HG02970 (cell line): ENCODE measurements around the gene C10orf105.

Experiments
- ATAC-seq: cut with Tn5 transposase; IDR thresholded peaks from one replicate; pipeline ENCODE4 v1.9.1; 2021; ENCODE audit warnings: mild to moderate bottlenecking, moderate library complexity, moderate number of reproducible peaks; ENCODE audit not compliant: unreplicated experiment, low FRiP score

Gene C10orf105

DNA sequence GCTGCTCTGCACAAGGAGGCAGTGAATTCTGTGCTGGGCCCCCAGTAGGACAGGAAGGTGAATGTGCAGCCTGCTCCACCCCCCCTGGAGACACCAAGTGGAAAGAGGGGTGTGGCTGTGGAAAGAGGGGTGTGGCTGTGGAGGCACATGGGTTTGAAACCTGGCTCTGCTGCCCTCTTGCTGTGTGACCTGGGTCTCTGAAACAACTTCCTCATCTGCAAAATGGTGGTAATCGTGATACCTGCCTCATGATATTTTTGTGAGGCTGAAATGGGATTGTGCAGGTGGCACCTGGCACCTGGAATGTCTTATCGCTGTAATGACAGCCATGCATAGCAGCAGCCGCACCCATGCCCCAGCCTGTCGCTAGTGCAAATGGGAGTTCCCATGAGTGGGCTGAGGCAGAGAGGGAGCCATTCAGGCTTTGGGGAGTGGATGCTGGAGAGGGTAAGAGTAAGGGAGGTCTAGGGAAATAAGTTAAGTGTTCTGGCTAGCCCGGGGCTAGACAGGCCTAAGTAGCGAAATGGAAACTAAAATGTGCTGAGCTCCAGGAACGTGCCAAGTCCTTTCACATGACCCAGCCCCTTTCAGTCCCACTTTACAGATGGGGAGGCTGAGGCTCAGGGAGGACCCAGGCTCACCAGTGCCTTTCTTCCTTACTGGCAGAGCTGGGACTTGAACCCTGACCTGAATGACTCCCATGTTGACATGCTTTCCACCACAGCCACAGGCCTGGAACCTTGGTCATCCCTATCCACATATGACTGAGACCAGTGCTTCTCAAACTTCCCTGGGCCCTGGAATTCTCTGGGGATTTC is 35.0 kb downstream of the C10orf105 start:
- no peak for ATAC-seq

DNA sequence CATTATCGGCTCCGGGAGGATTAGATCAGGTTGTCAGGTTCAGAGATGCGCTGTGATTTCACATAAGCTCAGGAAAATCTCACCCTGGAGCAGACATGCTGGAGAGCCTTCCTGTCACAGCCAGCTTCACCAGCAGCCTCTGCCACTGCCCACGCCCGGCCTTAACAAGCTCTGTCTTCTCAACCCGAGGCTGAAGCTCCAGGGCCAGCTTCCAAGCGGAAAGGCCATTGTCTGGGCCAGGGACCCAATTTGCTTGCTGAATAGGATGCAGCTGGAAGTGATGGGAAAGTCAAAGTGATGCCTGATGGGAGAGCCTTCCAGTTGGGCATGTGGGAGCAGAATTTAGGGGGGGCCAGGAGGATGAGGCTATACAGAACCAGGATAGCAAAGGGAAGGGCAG is 36.3 kb downstream of the C10orf105 start:
- no peak for ATAC-seq

DNA sequence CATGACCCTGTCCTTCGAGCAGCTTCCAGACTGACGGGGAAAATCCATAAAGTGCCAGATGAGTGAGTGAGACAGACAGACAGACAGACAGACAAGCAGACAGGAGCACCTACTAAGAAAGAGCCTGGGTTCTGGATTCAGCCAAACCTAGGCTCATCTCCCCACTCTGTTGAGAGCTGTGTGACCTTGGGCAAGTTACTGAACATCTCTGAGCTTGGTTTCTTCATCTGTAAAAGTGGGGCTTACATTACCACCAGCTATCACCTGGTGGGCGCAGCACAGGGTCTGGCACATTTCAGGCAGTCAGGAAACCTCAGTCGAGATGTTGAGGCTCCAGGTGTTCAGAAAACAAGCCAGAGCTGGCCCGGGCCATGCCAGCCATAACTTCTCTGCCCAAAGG is 37.6 kb downstream of the C10orf105 start:
- no peak for ATAC-seq

DNA sequence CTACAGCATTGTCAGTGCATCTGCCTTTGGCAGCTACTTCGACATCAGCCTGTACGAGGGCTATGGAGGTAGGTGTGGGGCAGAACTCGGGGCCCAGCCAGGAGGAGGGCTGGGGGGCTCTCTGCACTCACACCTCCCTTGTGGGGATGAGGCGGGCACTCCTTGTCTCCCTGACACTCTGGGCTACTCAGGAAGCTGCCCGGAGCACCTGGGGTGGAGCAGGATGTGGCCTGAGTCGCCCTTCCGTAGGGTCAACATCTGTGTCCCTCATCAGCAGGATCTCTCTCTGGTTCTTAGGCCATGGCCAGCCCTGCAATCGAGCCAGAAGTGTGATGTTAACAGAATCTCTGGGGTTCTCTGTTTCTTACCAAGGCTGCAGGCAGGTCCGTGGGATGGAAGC is 40.2 kb downstream of the C10orf105 start:
- ATAC-seq = no peak

DNA sequence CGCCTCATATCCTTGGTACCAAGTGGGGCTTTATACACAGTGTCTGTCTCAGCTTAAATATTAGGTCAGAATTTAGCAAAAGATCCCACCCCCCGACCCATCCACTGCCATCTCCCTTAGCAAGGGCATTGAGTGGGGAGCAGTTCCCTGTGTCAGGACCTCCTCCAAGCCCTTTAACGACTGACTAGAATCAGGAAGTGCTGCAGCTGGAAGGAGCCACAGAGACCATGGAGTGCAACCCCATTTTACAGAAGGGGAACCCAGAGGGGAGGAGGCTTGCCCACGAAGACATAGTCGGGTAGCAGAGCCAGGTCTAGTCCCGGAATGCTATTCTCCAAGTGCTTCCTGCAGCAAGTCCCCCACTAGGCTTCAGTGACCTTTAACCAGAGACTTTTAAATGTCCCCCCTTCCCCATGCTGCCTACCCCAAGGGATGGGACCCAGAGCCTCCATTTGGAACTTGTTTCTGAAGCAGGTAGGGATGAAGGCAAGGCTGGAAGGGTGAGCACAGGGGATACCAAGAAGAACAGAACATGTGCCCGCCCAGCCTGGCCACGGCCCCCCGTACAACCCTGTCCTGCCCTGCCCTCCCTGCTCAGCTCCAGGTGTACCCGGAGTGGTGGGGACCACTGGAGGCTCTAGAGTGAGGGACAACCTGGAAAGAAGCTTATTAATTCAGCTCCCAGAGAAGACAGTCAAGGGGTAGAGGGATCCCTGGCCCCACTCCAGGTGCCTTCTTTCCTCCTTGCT is 41.3 kb downstream of the C10orf105 start:
- no peak for ATAC-seq

DNA sequence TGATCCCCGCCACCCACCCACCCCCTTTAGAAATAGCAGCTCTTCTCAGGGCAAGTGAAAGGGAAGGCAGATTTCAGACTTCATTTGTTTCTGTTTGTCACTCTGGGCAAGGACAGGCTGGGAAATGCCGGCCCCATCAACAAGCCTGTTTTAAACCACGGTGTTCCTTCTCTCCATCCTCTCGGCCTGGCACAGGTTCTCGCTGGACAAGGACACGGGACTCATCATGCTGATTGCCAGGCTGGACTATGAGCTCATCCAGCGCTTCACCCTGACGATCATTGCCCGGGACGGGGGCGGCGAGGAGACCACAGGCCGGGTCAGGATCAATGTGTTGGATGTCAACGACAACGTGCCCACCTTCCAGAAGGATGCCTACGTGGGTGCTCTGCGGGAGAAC is 42.3 kb downstream of the C10orf105 start:
- no peak for ATAC-seq

DNA sequence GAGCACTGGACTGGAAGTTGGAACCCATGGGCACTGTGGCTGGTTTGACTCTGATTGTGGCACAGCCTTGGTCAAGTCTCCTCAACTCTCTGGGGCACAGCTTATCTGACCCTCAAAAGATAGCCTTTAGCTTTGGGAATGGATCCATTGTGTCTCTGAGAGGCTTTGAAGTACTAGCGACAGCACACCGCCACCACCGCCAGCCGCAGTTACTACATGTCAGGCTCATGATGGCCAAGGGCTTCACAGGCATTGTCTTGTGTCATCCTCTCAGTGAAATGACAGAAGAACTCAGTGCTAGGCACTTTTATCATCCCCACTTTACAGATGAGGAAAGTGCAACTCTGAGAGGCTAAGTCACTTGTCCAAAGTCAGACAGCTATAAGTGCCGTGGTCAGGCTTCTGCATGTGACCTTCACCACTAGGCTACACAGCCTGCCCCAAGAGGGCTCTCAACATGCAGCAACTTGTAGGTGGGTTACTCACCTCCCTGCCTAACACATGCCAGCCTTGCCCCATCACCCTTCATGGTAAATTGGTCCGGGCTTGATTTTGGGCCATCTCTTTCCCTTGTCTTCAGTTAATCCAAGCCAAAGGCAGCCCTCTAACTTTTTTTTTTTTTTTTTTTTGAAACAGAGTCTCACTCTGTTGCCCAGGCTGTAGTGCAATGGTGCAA is 44.1 kb downstream of the C10orf105 start:
- no peak for ATAC-seq

DNA sequence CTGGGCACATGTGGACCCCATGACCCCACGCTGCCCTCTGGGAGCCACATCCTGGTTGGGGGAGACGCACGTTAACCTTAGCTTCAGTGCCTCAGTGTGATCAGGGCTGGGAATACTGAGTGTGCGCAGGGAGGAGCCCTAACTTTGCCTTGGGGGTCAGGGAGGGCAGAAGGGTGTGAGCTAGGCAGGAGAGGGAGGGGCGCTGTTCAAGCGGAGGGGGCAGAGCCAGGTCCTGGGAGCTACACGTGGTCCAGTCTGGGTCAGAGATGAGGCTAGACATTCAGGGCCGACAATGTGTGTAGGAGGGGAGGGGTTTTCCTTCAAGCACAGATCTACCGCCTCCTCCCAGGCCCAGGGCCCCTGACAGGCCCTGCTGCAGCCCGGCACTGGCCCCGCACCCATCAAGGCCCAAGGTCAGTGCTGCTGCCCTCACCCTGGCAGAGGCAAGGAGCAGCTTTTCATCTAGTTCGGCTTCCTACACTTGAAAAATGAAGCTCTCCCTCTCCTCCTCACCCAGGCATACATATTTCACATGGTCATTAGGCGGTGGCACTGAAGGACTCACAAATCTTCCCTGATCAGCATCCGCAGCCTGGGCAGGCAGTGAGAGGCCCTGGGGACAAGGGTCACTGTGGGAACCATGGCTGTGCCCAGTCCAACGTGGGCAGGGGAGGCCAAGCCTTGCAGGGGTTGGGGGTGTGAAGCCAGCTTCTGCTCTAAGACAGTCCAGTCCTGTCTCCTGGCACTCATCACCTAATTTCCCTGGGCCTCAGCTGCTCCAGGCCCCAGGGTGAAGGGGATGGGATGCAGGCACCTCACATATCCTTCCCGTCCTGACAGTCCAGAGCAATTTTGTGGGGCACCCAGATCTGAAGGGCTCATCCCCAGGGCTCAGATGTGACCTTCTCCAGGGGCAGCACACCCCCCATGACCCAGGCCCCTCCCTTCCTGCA is 47.3 kb downstream of the C10orf105 start:
- no peak for ATAC-seq

DNA sequence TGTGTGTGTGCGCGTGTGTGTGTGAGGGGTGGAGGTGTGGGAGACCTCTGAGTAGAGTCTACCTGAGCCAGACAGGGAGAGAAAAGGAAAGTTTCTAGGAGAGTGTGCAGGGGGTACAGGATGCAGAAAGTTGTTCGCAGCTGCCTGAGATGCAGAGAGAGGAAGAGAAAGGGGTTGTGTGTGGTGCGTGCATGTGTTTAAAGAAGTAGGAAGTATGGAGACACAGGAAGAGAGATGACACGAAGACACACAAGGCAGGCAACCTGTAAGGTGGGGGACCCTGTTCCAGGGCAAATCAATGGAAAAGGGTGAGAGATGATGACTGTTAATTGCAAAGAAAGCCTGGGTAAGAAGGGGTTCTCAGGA is 52.2 kb downstream of the C10orf105 start:
- no peak for ATAC-seq

DNA sequence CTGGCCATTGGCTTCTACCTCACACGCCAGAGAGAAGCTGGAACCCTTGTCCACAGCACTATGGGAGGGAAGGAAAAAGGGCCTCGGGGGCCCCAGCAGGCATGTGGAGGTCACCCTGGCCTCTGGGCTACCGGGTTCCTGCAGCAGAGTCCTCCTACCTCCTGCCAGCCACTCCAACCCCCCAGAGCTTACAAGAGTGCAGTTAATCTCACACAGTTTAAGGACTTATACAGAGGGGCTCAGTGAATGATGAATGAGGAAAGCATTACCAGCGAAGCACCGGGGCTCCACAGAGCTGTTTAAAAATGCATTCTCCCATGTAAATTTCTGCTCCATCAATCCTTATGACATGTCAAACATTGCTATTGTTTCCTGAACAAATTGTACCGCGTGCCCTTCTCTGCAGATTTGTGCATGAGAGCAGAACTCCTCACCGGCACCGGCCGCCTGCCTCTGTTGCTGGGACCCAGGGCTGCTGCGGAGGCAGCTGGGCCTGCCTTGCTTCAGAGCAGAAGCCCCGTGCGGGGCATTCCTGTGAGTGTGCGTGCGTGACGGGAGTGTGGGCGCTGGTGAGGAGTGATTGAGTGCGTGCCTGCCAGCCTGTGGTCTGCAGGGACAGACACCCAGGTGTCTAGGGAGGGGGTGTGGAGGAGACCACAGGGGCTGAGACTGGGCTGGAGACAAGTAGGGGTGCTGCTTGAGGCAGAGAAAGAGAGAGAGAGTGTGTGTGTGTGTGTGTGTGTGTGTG is 52.8 kb downstream of the C10orf105 start:
- no peak for ATAC-seq

DNA sequence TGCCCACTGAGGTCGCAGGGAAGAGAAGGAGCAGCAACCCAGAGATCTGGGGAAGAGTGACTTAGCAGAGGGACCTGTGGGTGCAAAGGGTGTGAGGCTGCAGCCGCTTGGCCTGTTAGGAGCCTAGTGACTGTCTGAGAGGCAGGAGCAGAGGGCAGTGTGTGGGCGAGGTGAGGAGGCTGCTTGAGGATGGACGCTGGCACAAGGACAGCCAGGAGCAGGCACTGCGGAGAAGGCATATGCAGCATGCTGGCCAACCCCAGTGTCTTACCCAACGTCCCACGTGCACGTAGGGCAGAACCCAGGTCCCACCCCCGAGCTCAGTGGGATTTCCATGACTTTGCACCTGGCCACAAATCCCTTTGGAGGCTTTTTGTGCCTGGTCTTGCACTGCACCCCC is 54.1 kb downstream of the C10orf105 start:
- ATAC-seq = no peak

DNA sequence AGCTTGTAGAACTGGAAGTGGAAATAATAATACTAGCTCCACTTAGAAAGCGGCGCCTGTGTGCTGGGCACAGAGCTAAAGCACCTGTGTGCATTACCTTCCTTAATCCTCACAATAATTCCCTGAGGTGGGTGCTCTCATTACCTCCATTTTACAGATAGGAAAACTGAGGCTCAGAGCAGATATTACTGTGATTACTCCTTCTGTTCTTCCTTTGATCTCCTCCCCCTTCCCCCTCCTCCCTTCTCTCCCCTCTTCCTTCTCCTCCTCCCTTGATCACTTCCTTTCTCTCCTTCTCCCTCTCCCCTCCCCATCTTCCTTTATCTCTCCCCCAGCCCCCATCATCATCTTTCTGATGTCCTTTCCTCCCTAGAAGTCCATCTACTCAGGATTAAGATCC is 55.0 kb downstream of the C10orf105 start:
- ATAC-seq = no peak

DNA sequence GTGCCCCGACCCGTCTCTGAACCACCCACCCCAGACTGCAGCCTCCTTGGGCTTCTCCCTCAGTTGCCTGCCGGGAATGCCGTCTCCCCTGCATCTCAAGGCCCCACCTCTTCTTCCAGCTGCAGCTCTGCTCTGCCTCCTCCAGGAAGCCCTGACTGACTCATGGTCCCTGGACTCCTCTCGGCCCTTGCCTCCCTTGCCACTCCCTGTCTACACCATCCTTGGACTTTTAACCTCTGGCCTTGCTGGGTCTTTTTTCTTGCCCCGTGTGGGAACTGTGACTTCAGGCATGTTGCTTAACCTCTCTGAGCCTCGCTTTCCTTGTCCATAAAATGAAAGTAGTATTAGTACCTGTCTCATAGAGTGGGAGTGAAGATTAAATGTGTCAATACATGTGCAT is 56.3 kb downstream of the C10orf105 start:
- ATAC-seq = no peak

DNA sequence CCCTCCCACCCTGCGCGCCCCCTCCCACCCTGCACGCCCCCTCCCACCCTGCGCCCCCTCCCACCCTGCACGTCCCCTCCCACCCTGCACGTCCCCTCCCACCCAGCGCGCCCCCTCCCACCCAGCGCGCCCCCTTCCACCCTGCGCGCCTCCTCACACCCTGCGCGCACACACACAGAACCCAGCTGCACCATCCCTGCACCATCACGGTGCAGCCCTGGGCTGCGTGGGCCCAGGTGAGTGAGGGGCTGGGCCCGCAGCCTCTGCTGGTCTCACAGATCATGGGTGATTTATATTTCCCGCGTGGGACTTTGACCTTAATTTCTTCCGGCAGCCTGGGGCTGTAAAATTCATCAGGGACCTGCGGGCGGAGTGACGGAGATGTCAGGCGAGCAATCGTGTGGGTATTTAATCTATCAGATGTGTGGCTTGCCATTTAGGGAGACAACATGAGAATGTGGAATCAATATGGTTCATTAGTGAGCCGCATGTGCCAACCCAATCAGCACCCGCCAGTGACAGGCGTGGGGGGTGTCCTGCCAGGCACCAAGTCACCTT is 57.7 kb downstream of the C10orf105 start:
- ATAC-seq = no peak
